Spinal cord (tissue), 10 donors: ENCODE measurements around the gene REG3G. TPM values are rescaled to one million over a fixed set of nuclear protein-coding genes. Genes with fewer than 3 reads are reported as not detected.

Source experiments
- DNase-seq, 6 donors: peaks; one replicate each; pipeline versions ENCODE4 v3.0.0 to v3.0.0-alpha.2; 2013 to 2015; ENCODE audit warnings: low spot score in 6 of 6, low read depth in 4 of 6
- H3K27ac ChIP-seq: one replicate; pipeline ENCODE4 v1.5.1; 2013; ENCODE audit warnings: low read depth, low read length, control low read depth
- H3K27me3 ChIP-seq: one replicate; pipeline ENCODE4 v1.6.1; 2013; ENCODE audit warnings: low read length; ENCODE audit not compliant: control insufficient read depth, insufficient read depth
- H3K36me3 ChIP-seq: one replicate; pipeline ENCODE4 v1.6.1; 2013; ENCODE audit warnings: low read length; ENCODE audit not compliant: control insufficient read depth, insufficient read depth
- H3K4me1 ChIP-seq: one replicate; pipeline ENCODE4 v1.6.1; 2013; ENCODE audit warnings: low read length; ENCODE audit not compliant: control insufficient read depth, insufficient read depth
- H3K4me3 ChIP-seq: one replicate; pipeline ENCODE4 v1.5.1; 2013; ENCODE audit warnings: low read depth, low read length, control low read depth
- H3K9me3 ChIP-seq: one replicate; pipeline ENCODE4 v1.6.1; 2013; ENCODE audit warnings: low read length; ENCODE audit not compliant: control insufficient read depth, insufficient read depth
- WGBS: methylation state at CpG from one replicate; pipeline ENCODE4 v1.1.5; 2013; ENCODE audit warnings: missing lambda C conversion rate; ENCODE audit not compliant: insufficient coverage; 5-methylcytosine and 5-hydroxymethylcytosine counted together
- long read RNA-seq, 4 donors: transcript quantifications; one replicate each; lab custom pipeline, GENCODE V29; 2026
- polyA plus RNA-seq, 2 donors: library from polyadenylated mRNA; unstranded; fragments of 120-200 nt; gene quantifications; one replicate each; pipeline ENCODE4 v1.2.1, GENCODE V29; 2013; ENCODE audit not compliant: insufficient read length in 2 of 2
- total RNA-seq, 2 donors: library from RNA; depleted of rRNA in 1 of 2; stranded (reverse); fragments of 120-200 nt in 1 of 2; fragments of >200 nt in 1 of 2; gene quantifications; one replicate each; pipeline versions ENCODE4 v1.2.3 to v1.2.4, GENCODE V29; 2013 to 2014
- donor health status: healthy.

REG3G gene
- total RNA-seq: under 1 TPM in 1 of 2 donors, not detected in 1; 0.50 TPM
- polyA plus RNA-seq: not detected
- long read RNA-seq, donor 1: 0 reads
- long read RNA-seq, donor 2: 0 reads
- long read RNA-seq, donor 3, partial matches to known transcripts: 0 of 1 reads
- long read RNA-seq, donor 3, other reads (novel, unspliced or antisense): 0 of 1 reads
- long read RNA-seq, donor 4: 0 reads

DNA sequence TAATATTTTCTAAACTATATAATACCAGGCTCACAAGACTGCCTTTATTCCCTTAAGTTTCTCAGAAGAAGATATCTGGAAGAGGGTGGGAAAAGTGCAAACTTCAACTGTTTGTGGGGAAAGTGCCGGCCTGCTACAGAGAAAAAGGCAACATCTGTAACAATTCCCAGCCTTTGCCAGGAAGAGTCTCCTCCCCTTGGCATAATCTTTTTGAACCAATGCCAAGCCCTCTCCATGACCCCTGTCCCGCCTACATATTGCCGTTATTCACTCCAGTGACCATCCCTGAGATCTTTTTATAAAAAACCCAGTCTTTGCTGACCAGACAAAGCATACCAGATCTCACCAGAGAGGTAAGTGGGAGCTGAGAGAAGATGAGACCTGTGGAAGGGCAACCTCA is at the start of gene REG3G:
REG3G (plus strand) TSS at position 282 of the 400 bp plus-strand sequence. CDS start 392 bp downstream, outside the sequence.
- 64% methylated on average over 3 of the region's 3 CpGs for WGBS
- no peak for DNase-seq
- Histone ChIP-seq H3K27me3 (no peaks in the 10 kb centered on the region), H3K4me3 (no peak within 1 kb of the TSS), H3K9me3 (peaks cover 1% of the 10 kb centered on the region), H3K27ac (no peak within 1 kb of the TSS), H3K36me3 (no peaks in the 10 kb centered on the region), H3K4me1 (no peaks in the 10 kb centered on the region)

DNA sequence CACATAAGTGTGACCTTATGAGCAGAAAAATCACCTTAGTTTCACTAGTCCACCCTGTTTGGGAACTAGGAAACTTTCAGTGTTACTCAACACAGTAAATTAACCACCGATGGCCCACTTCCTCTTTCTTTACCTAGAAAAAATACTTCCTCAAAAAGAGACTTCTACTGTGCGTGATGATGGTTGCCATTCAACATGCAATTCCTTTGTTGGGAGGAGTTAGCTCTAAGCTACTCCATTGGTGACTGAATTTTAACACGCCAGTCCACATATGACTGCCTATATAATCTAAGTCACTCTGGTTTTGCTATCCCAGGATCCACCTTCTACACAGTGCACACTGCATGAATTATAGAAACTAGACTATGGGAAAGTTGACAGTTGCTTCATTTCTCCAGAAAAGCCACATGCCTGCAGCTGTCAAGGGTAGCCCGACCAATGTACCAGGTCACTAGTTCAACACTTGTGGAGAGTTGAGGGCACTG is 47.8 kb upstream of the REG3G start:
- Histone ChIP-seq H3K27ac (no peak overlapping the region), H3K9me3 (no peaks in the 10 kb centered on the region), H3K4me3 (no peak overlapping the region), H3K36me3 (no peaks in the 10 kb centered on the region), H3K4me1 (peaks cover 4% of the 10 kb centered on the region), H3K27me3 (no peaks in the 10 kb centered on the region)
- no CpG with 5 or more reads among the region's 4 CpGs for WGBS
- DNase-seq: no peak

DNA sequence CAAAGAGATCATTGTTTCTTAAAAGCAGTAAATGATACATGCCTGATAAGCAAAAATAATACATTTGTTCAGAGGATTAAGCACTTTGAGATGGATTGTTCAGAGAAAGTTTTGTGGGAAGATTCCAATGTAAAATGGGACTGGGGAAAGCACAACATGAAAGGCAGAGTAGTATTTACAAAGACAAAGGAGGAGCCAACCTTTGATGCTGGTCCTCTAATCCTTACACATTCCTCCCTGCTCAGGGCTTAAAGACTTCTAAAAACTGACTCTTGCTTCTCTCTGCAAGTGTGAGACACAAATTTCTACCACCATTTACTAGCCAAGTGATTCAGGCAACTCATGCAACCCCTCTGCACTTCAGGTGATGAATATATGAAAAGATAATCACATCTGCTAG is 47.2 kb upstream of the REG3G start:
- H3K27me3 ChIP-seq: no peaks in the 10 kb centered on the region
- no peak for DNase-seq
- H3K27ac ChIP-seq: no peak overlapping the region
- H3K4me3 ChIP-seq: no peak overlapping the region
- no peaks in the 10 kb centered on the region for H3K9me3 ChIP-seq
- H3K4me1 ChIP-seq: peaks cover 4% of the 10 kb centered on the region
- no peaks in the 10 kb centered on the region for H3K36me3 ChIP-seq

DNA sequence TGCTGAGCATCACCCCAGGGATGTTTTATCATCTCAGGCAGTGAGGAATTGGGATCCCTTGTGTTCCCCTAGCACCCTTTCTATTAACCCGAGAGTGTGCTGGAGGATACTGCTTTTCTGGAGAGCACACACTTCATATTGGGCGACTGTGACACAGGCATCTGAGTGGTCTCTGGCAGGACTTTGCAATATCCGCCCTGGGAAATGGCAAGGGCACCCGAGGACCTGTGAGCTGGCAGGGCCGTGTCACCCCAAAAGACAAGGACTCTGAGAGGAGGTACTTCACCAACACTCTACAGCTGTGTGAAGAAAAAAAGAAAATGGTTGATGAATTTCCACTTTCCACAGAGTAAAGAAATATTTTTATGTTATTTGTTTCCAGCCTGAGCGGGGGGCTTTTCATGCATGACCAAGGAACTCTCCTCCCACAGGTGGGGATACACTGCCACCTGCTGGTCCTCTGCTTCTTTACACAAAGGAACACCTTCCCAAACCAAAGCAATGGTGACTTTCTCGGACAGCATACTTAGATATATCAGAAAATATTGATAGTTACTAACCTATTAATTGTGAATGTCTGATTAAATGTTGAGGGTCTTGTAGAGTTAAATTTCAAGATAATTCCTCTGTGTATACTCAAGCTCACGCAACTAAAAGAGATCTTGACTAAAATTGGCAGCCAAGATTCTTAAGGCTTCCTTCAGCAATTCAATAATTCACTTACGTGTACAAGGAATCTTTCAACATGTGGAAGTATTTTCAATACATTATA is 45.9 kb upstream of the REG3G start:
- WGBS: 26% methylated on average over 3 of the region's 9 CpGs
- H3K9me3 ChIP-seq: no peaks in the 10 kb centered on the region
- no peak overlapping the region for H3K4me3 ChIP-seq
- no peak overlapping the region for H3K27ac ChIP-seq
- no peaks in the 10 kb centered on the region for H3K36me3 ChIP-seq
- peak; percentile 58 to 97 (median 76) for DNase-seq
- H3K4me1 ChIP-seq: peaks cover 4% of the 10 kb centered on the region
- no peaks in the 10 kb centered on the region for H3K27me3 ChIP-seq

DNA sequence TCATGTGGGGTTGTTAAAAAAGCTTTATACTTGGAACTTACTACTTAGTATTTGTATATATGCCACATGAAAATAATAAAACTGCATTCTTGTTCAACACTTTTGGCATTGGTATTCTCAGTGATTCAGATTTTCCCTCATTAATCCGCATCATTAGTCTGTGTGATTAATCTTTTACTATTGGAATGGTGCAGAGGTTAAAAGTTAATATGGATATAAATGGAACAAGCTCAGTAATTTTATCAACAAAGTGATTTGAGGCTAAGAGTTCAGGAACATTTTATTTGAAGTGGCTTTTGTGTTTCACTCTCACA is 45.4 kb upstream of the REG3G start:
- no peak overlapping the region for H3K4me3 ChIP-seq
- no peaks in the 10 kb centered on the region for H3K36me3 ChIP-seq
- WGBS: no CpG with 5 or more reads among the region's 1 CpG
- H3K27me3 ChIP-seq: no peaks in the 10 kb centered on the region
- H3K4me1 ChIP-seq: peaks cover 4% of the 10 kb centered on the region
- no peak for DNase-seq
- no peaks in the 10 kb centered on the region for H3K9me3 ChIP-seq
- no peak overlapping the region for H3K27ac ChIP-seq

DNA sequence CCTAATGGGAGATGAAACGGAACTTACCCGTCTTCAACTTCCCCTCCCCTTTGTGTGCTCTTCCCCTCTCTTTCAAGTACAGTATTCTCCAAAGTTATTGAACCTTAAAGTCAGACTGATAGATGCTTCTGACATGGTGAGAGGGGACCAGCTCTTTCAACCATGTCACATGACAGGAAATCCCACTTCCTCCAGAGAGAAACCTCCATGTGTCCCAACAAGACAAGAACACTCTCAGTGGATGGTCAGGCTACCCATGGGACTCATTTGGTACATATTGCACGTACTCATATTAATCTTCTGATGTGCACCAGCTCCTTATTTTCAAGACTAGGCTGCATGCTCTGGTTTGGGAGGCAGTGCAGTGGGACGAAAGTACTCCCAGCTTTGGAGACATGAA is 44.6 kb upstream of the REG3G start:
- H3K9me3 ChIP-seq: no peaks in the 10 kb centered on the region
- H3K27ac ChIP-seq: no peak overlapping the region
- no peaks in the 10 kb centered on the region for H3K27me3 ChIP-seq
- H3K4me1 ChIP-seq: peaks cover 4% of the 10 kb centered on the region
- no peak overlapping the region for H3K4me3 ChIP-seq
- no peak for DNase-seq
- no peaks in the 10 kb centered on the region for H3K36me3 ChIP-seq
- WGBS: 90% methylated on average over 2 of the region's 4 CpGs

DNA sequence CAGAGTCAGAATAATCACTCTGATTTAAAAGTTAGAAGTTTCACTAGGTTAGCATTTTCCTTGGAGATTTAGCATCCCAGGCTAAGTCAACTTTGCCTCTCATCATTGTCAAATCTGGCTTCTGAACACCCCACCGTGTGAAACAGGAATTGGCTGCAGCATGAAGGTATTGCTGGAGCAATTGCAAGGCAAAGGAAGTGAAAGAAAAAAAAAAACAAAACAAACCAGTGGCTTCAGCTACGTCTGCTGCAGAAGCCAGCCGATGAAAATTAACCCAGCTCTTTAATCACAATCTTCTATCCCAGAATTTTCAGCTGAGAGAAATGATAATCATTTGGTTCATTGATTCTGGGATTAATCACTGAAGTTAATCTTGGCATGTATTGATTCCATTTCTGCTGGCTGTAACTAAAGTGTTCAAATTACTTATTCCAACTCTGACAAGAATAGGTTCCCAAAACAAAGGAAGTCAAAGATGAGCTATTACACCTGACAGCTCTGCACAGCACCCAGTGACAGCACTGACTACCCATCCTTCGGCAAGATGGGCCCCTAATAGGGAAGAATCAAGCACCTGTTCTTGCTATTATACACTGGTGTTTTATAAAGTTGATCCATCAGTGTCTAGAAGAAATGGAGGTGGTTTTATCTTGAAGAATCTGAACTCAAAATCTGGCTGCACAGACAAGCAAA is 42.7 kb upstream of the REG3G start:
- no peak overlapping the region for H3K4me3 ChIP-seq
- H3K36me3 ChIP-seq: no peaks in the 10 kb centered on the region
- H3K4me1 ChIP-seq: peaks cover 4% of the 10 kb centered on the region
- H3K27ac ChIP-seq: no peak overlapping the region
- H3K27me3 ChIP-seq: no peaks in the 10 kb centered on the region
- 20% methylated on average over 1 of the region's 4 CpGs for WGBS
- no peak for DNase-seq
- no peaks in the 10 kb centered on the region for H3K9me3 ChIP-seq

DNA sequence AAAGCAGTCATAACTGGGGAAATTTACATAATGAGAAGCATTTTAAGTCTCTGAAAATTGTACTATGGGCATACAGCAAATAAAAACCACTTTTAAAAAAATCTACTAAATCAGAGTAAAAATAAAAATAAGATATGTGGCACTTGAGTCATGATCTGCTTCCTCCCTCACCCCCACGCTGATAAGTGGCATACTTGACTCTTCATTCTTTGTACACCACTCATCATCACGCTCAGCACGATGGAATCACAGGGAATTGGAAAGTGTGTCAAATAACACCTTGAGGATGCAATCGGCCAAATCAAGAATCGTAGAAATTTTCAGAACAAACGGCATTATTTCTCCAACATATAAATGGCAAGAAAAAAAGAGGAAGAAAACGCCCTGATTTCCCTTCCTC is 41.1 kb upstream of the REG3G start:
- no peak overlapping the region for H3K4me3 ChIP-seq
- H3K36me3 ChIP-seq: no peaks in the 10 kb centered on the region
- WGBS: 87% methylated on average over 3 of the region's 7 CpGs
- no peak for DNase-seq
- peaks cover 2% of the 10 kb centered on the region for H3K4me1 ChIP-seq
- H3K27me3 ChIP-seq: no peaks in the 10 kb centered on the region
- H3K9me3 ChIP-seq: no peaks in the 10 kb centered on the region
- no peak overlapping the region for H3K27ac ChIP-seq

DNA sequence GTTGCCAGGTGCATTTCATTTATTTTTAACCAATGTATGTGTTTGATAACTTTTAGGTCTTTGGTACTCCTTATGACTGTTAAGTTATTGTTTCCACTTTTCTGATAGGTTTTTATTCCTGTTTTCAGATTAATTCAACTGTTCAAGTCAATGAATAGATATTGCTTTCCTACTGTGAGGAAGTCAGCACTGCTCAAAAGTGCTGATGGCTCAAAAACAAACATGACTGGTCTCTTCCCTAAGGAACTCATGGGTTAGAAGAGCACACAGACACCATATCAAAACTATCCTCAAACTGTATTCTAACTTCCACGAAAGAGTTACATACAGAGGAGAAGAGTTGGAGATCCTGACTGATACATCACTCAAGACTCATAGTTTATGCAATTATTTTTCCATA is 39.9 kb upstream of the REG3G start:
- H3K27me3 ChIP-seq: no peaks in the 10 kb centered on the region
- WGBS: no CpG with 5 or more reads among the region's 1 CpG
- no peak for DNase-seq
- H3K36me3 ChIP-seq: no peaks in the 10 kb centered on the region
- no peaks in the 10 kb centered on the region for H3K4me1 ChIP-seq
- no peaks in the 10 kb centered on the region for H3K9me3 ChIP-seq
- H3K4me3 ChIP-seq: no peak overlapping the region
- H3K27ac ChIP-seq: no peak overlapping the region
